ENCODE measurements around the gene AVPR1A.

Gene AVPR1A

DNA sequence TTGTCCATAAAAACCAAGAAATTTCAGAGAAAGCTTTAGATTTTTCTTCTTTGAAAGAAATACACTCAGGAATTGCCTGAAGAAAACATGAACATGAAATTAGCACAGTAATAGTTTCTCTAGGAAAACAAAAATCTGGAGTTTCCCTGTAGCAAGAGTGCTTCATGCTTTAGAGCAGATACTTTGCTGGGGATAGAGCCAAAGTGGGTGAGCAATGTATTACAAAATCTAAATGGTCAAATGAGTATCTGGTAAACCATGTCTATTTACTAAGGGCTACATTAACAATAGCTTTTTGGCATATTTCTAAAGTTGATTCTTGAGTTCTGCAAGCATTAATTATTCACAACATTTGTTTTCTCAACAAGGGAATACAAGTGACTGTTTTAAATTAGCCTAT lies 26.2 kb downstream of the AVPR1A start:
- Histone ChIP-seq H3K36me3 (ENCODE audit: control insufficient read depth, low read length) (no peaks in the 10 kb centered on the region), H3K4me1 (ENCODE audit: control insufficient read depth, low read length) (no peaks in the 10 kb centered on the region), H4K20me1 (ENCODE audit: control insufficient read depth, insufficient read depth, low read depth, low read length) (no peaks in the 10 kb centered on the region), H3K4me2 (ENCODE audit: low read length) (no peak overlapping the region), H3K27me3 (ENCODE audit: control insufficient read depth, low read length) (no peaks in the 10 kb centered on the region), H3K79me2 (ENCODE audit: control insufficient read depth, low read length) (no peaks in the 10 kb centered on the region), H3K27ac (ENCODE audit: low read depth, low read length) (no peak overlapping the region), H3K9me2 (replicated peaks; ENCODE audit: control insufficient read depth, low read length) (no peaks in the 10 kb centered on the region), H3K9me3 (ENCODE audit: control insufficient read depth, insufficient read depth, low read length) (no peaks in the 10 kb centered on the region), H3F3A (ENCODE audit: control insufficient read depth, insufficient read depth) (no peaks in the 10 kb centered on the region), H3K4me3 (ENCODE audit: low read length) (no peak overlapping the region)
- no peak for TF ChIP-seq EZH2phosphoT487 (IDR thresholded peaks at IDR 0.05; ENCODE audit: borderline replicate concordance, low read length)
- TF ChIP-seq, protein P1, sequence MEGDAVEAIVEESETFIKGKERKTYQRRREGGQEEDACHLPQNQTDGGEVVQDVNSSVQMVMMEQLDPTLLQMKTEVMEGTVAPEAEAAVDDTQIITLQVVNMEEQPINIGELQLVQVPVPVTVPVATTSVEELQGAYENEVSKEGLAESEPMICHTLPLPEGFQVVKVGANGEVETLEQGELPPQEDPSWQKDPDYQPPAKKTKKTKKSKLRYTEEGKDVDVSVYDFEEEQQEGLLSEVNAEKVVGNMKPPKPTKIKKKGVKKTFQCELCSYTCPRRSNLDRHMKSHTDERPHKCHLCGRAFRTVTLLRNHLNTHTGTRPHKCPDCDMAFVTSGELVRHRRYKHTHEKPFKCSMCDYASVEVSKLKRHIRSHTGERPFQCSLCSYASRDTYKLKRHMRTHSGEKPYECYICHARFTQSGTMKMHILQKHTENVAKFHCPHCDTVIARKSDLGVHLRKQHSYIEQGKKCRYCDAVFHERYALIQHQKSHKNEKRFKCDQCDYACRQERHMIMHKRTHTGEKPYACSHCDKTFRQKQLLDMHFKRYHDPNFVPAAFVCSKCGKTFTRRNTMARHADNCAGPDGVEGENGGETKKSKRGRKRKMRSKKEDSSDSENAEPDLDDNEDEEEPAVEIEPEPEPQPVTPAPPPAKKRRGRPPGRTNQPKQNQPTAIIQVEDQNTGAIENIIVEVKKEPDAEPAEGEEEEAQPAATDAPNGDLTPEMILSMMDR (IDR thresholded peaks at IDR 0.05; ENCODE audit: low read depth, low read length, poor library complexity, severe bottlenecking), result no peak

DNA sequence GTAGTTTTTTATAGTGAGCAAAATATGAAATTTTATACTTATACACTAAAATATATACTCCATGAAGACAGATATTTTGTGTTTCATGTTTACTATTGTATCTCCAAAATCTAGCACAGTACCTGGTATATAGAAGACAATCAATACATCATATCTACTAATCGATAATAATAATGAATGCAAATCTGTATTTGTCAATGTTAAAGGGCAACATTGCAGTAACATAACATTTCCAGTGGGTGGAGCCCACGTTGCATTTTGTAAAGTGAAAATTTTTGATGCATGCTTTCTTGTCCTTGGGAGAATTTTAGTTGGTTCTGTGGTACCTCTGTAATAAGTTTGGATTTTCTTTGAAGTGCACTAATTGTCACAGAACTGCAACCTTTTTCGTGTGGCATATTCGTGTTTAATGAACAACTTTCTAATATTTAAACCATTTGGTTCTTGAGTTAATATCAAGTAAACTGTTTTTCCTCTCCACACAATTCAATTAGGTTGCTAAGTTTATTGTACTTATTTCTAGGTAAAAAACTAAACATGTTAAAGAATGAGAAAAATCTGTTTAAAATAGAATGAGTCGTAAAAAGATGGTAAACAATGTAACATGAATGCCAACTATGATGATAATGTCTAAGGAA lies 47.4 kb downstream of the AVPR1A start:
- Histone ChIP-seq H3K4me2 (ENCODE audit: low read length) (no peak overlapping the region), H4K20me1 (ENCODE audit: control insufficient read depth, insufficient read depth, low read depth, low read length) (no peaks in the 10 kb centered on the region), H3K27me3 (ENCODE audit: control insufficient read depth, low read length) (no peaks in the 10 kb centered on the region), H3K36me3 (ENCODE audit: control insufficient read depth, low read length) (no peaks in the 10 kb centered on the region), H3K4me1 (ENCODE audit: control insufficient read depth, low read length) (no peaks in the 10 kb centered on the region), H3K27ac (ENCODE audit: low read depth, low read length) (no peak overlapping the region), H3F3A (ENCODE audit: control insufficient read depth, insufficient read depth) (no peaks in the 10 kb centered on the region), H3K9me2 (replicated peaks; ENCODE audit: control insufficient read depth, low read length) (no peaks in the 10 kb centered on the region), H3K79me2 (ENCODE audit: control insufficient read depth, low read length) (no peaks in the 10 kb centered on the region), H3K9me3 (ENCODE audit: control insufficient read depth, insufficient read depth, low read length) (no peaks in the 10 kb centered on the region), H3K4me3 (ENCODE audit: low read length) (no peak overlapping the region)
- TF ChIP-seq, protein P1 (IDR thresholded peaks at IDR 0.05; ENCODE audit: low read depth, low read length, poor library complexity, severe bottlenecking), result peak; percentile 71
- TF ChIP-seq EZH2phosphoT487 (IDR thresholded peaks at IDR 0.05; ENCODE audit: borderline replicate concordance, low read length), result no peak

DNA sequence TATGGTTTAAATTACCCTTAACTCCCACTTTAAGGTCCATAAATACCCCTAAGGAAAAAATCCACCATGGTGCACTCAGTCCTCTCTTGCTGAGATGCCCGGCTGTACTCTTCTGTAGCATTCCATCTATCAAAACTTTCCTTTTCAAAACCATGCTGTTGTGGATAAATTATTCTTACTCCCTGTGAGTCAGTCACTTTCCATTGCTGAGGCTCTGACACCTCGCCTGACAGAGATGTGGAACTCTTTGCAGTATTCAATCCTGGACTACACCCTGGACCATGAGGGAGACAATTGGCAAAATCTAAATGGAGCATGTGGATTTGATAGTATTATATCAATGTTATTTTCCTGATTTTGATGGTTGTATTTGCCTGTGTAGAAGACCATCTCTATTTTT lies 49.1 kb downstream of the AVPR1A start:
- no peaks in the 10 kb centered on the region for H4K20me1 ChIP-seq (ENCODE audit: control insufficient read depth, insufficient read depth, low read depth, low read length)
- no peaks in the 10 kb centered on the region for H3F3A ChIP-seq (ENCODE audit: control insufficient read depth, insufficient read depth)
- no peaks in the 10 kb centered on the region for H3K36me3 ChIP-seq (ENCODE audit: control insufficient read depth, low read length)
- H3K27me3 ChIP-seq (ENCODE audit: control insufficient read depth, low read length), result no peaks in the 10 kb centered on the region
- H3K79me2 ChIP-seq (ENCODE audit: control insufficient read depth, low read length), result no peaks in the 10 kb centered on the region
- no peak overlapping the region for H3K4me2 ChIP-seq (ENCODE audit: low read length)
- no peaks in the 10 kb centered on the region for H3K4me1 ChIP-seq (ENCODE audit: control insufficient read depth, low read length)
- TF ChIP-seq, protein P1 (IDR thresholded peaks at IDR 0.05; ENCODE audit: low read depth, low read length, poor library complexity, severe bottlenecking), result no peak
- no peak for TF ChIP-seq EZH2phosphoT487 (IDR thresholded peaks at IDR 0.05; ENCODE audit: borderline replicate concordance, low read length)
- H3K9me3 ChIP-seq (ENCODE audit: control insufficient read depth, insufficient read depth, low read length), result no peaks in the 10 kb centered on the region
- H3K27ac ChIP-seq (ENCODE audit: low read depth, low read length), result no peak overlapping the region
- H3K9me2 ChIP-seq (replicated peaks; ENCODE audit: control insufficient read depth, low read length), result no peaks in the 10 kb centered on the region
- H3K4me3 ChIP-seq (ENCODE audit: low read length), result no peak overlapping the region

Measured in DOHH2 (cell line).